Activated CD4-positive, CD25-positive, alpha-beta regulatory T cell treated with anti-CD3 and anti-CD28 coated beads, Interleukin-2, amount 50 U/mL, for 72 hours (primary cell): ENCODE data around the gene CACNB1.

ENCODE experiments used
- DNase-seq: peaks from one replicate; pipeline ENCODE4 v3.0.0; 2021

CACNB1 gene

DNA sequence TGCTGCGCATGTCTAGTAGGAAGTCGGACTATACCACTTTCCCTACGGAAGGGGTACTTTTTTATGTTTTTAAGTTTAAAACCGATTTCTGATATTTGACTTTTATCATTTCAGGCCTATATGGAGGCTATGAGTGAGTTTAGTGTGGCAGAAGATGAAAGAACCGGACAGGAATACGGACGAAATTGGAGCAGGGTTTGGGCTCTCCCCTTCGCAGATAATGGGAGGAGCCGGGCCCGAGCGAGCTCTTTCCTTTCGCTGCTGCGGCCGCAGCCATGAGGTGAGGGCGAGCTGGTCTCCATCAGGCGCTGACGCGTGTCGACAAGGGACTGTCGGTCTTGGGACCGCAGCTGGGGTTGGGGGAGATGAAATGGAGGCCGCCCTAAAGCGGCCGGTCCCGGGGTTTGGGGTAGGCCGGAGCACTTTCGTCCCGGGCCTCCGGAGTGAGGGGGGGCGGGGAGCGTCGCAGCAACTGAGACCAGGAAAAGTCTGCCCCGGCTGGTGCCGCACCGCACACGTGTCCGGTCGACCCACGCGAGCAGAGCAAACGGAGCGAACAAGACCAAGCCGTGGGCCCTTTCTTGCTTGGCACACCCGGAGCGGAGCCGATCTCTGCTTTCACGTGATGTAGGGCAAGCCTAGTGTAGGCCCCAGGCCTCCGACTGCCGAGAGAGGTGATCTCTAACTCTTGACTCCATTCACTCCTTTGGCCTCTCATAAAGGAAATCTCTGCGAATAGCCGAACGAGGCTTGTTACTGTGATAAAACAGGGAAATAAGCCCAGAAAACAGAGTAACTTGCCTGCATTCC lies 2.8 kb upstream of the CACNB1 start, which contains the start of gene RPL19:
RPL19 (plus strand) TSS at position 214 of the 810 bp plus-strand sequence; CDS start at position 276, 62 bp downstream.
- peak; percentile 81 for DNase-seq

GRCh38 chr17:39199820-39200069 lies 2.3 kb upstream of the CACNB1 start:
- peak; percentile 79 for DNase-seq

- DNase-seq: no peak
Observed at GRCh38 chr17:39198186-39198566, 707 bp upstream of the CACNB1 start.

- no peak for DNase-seq
Observed at GRCh38 chr17:39196808-39197291, 619 bp downstream of the CACNB1 start.

DNA sequence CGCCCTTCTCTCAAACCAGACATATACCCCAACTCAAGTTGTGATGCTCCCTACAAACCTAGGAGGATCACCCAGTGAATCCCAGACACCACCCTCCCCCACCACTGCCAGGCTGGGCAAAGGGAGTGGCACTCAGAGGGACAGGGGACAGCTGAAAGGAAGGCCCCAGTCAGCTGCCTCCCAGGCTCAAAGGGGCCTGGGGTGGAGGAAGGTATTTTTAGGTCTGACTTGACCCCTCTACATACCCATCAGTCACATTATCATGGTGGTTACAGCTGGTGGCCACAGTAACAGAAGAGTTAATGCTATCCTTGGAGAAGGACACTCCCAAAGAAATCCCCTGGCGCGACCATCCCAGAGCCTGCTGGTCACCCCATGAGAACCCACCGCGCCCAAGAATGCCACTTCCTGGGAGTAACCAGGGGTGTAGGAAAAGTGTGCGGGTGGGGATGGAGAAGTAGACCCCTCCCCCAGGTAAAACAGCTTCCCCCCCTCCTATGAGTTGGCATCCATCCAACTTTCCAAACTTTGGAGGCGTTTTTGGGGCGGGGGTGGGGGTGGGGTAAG lies 1.1 kb downstream of the CACNB1 start:
- no peak for DNase-seq

- no peak for DNase-seq
Observed at GRCh38 chr17:39195568-39196160, 1.8 kb downstream of the CACNB1 start.

GRCh38 chr17:39194985-39195524 lies 2.4 kb downstream of the CACNB1 start:
- no peak for DNase-seq

- no peak for DNase-seq
Observed at GRCh38 chr17:39194089-39194984, 3.1 kb downstream of the CACNB1 start.

GRCh38 chr17:39193346-39193745 lies 4.1 kb downstream of the CACNB1 start:
- DNase-seq: no peak

- DNase-seq: no peak
Observed at GRCh38 chr17:39192901-39193300, 4.6 kb downstream of the CACNB1 start.

DNA sequence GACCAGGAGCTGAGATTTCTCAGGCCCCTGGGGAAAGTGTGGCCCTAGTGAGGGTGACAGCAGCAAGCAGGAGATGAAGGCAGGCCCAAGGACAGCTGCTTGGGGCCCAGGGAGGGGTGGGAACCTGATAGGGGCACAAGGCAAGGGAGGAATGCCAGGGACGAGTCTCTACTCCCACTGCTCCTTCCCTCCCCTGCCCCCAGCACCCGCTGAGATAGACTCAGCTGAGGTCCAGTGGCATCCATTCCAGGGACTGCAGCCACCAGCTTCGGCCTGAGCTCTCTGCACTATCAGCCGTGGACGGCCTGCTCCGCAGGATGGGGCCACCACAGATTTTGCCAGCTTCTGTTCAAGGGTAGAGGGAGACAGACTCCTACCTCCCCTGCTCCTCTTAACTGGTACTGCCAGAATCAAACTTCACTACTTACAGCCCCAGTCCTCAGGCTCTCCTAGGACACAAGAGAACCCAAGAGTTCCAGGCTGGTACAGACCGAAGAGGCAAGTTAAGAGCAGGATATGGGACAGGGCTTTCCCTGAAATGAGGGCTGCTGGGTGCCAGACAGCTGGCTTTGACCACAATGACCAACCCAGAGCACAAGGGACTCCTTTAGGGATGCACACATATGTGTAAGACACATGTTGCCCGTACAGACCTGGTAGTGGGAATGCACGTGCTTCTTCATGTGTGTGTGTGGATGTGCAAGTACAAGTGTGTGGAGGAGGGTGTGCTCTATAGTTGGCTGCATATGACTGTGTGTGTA lies 5.5 kb downstream of the CACNB1 start:
- DNase-seq: no peak

GRCh38 chr17:39187152-39187830 lies 10.2 kb downstream of the CACNB1 start:
- DNase-seq: no peak

GRCh38 chr17:39186481-39187002 lies 10.9 kb downstream of the CACNB1 start:
- no peak for DNase-seq

DNA sequence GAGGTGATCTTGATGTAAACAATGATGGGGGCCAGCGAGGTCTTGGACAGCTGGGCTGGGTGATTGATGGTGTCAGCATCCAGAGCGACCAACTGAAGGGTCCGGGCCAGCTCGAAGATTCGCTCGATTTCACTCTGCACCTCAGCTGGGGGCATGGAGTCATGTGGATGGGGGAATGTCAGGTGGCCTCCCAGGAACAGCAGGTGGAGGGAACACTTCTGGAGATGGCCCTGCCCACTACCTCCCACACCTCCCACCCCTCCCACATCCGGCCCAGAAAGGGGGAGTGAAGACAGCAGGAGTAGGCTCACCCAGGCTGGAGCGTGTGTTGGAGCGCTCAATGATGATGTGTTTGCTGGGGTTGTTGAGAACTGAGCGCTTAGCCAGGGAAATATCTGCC lies 13.7 kb downstream of the CACNB1 start:
- DNase-seq: no peak

- DNase-seq: no peak
Observed at GRCh38 chr17:39183045-39183444, 14.4 kb downstream of the CACNB1 start.

DNA sequence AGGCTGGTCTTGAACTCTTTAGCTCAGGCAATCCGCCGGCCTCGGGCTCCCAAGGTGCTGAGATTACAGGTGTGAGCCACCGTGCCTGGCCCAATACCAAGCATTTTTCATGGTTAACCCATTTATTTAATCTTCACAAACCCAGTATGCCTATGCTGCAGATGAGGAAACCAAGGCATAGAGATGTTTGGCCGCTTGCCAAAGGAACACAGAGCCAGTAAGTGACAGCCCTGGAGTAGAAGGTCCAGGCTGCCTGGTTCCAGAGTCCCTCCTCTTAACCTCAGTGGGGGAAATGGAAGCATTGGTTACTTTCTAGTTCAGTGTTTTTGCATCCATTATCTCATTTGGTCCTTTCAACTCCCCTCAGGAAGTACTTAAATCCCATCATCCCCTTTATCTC lies 16.2 kb downstream of the CACNB1 start:
- DNase-seq: no peak

- no peak for DNase-seq
Observed at GRCh38 chr17:39178536-39178935, 18.9 kb downstream of the CACNB1 start.

DNA sequence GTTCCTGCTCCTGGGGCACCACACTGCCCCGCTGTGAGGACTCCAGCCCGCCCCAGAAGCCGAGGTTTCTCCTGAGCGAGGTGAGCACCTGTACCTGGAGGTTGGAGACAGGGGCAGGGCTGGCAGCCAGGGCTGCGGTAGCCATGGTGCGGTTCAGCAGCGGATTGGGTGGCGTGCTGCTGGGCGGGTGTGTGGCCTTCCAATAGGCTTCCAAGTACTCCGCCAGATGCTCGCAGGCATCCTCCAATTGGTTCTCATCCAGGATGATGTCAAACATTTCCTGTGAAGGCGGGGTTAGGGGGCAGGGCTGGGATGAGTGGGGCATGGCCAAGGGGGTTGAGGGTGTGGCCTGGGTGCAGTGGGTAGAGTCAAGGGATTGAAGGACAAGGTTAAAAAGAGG lies 20.2 kb downstream of the CACNB1 start:
- no peak for DNase-seq

DNA sequence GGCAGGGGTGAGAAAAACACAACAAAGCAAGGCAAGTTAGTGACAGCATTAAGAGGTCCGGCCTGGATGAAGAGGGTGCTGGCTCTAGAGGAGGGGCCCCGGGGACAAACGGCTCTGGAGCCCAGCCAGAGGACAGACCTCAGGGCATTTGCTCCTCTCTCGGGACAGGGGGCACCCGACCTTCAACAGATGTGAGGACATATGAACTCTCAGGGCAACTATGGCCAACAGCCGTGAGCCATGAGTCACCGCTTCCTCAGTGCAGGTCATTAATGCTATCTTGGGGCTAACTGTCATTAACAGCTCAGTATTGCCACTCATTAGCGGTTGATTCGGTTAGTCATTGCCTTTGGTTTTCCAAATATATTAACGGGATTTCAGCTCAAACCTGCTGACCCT lies 21.8 kb downstream of the CACNB1 start:
- no peak for DNase-seq

DNA sequence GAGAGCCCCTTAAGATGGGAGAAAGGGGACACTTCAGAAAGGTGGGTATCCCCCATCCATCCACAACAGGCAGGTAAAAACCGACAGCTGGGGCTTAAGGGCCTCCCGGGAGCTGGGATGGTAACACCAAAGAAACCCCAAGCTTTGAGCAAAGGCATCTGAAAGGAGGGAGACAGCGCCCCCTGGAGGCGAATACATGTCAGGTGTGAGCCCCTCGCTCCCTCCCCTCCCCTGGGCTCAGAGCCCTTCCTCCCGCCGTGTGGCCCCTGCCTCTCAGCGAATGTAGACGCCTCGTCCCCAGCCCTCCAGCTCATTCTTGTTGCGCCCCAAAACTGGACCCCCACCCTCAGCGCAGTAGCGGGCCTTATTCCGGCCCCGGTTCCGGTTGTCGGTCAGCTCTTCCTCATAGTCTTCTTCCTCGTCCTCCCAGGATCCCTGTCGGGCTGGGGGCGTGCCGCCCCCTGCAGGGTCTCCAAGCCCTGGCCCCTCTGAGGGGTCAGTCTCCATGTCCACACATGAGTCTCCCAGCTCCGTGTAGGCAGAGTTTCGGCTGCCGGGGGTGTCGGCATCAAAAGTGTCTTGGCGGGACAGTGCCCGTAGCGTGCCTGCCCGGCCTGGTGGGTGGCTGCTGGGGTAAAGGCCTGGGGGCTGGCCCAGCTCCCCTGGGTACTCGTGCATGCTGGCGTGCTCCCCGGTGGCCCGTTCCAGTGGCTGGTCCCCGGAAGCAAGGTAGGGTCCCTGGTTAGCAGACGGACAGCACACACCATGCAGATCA lies 22.4 kb downstream of the CACNB1 start:
- peak; percentile 78 for DNase-seq
